ENCODE data around the gene CHST15. TPM values are rescaled to one million over a fixed set of nuclear protein-coding genes. Genes with fewer than 3 reads are reported as not detected.

The CHST15 gene
- total and polyA plus RNA-seq, 2 of the 13 experiments (the other 11 are each of a cell fraction or from before 2014, with no cell fraction given), result 1.4 to 94.7 TPM

GRCh38 chr10:124127965-124128810, 34.8 kb upstream of the CHST15 start:
- no peak overlapping the region for H2AFZ ChIP-seq (ENCODE audit: low read length)
- H3K4me1 ChIP-seq (ENCODE audit: insufficient read depth, low read length), result peaks cover 49% of the 10 kb centered on the region
- WGBS (ENCODE audit: low lambda C conversion rate), result 72% methylated on average over 2 of the region's 14 CpGs
- no peak overlapping the region for H3K4me2 ChIP-seq (ENCODE audit: low read depth, low read length)
- intact Hi-C loops (cut with micrococcal nuclease; ENCODE audit: unreplicated experiment), result no loop called here
- POLR2A ChIA-PET, result no interaction called here
- H3K79me2 ChIP-seq (ENCODE audit: insufficient read depth, low read length), result no peaks in the 10 kb centered on the region
- DNase-seq (ENCODE audit: low spot score), result no peak
- no peak for FAIRE-seq
- BruUV-seq (replicated peaks), result no TSS peak
- no peak for TF ChIP-seq NFYC (CRISPR knock-in tag; IDR thresholded peaks at IDR 0.05)
- TF ChIP-seq ZBTB33 (CRISPR knock-in tag; IDR thresholded peaks at IDR 0.05), result peak; percentile 39; the same call in 1 of the 2 replicates
- 0 out of 2 replicates have a peak, but pooled peaks have one; percentile 15 for TF ChIP-seq RARA (CRISPR knock-in tag; IDR thresholded peaks at IDR 0.05)
- TF ChIP-seq ZBTB37 (CRISPR knock-in tag; IDR thresholded peaks at IDR 0.05), result no peak
- no peak for TF ChIP-seq NFE2 (CRISPR knock-in tag; IDR thresholded peaks at IDR 0.05)
- no peak for TF ChIP-seq CEBPZ (IDR thresholded peaks at IDR 0.05; ENCODE audit: low read length)
- 0 out of 2 replicates have a peak, but pooled peaks have one; percentile 10 for TF ChIP-seq MXD3 (CRISPR knock-in tag; IDR thresholded peaks at IDR 0.05)
- no peak for TF ChIP-seq IRF1 (CRISPR knock-in tag; IDR thresholded peaks at IDR 0.05; ENCODE audit: low read depth)
- no peaks in the 10 kb centered on the region for H3K9me3 ChIP-seq (ENCODE audit: low read length)
- H3K27me3 ChIP-seq (ENCODE audit: control insufficient read depth in 1 of 2, insufficient read depth in 2 of 2, low read length in 2 of 2), result peaks cover 18 to 67% of the 10 kb centered on the region in 2 experiments; a peak in 4 of 5 replicates
- CTCF ChIA-PET (ENCODE audit: low intra/inter-chr PET ratio, low total read pairs), result no interaction called here
- in situ Hi-C loops (cut with HindIII; ENCODE audit: extremely low pct_ligation_motif_present, low pct_unique_long_range_greater_than_20kb), result no loop called here
- no peak overlapping the region for H3K27ac ChIP-seq (ENCODE audit: extremely low read length, insufficient read depth, low read length)
- no peaks in the 10 kb centered on the region for H3K36me3 ChIP-seq (replicated peaks in 1 of 2; ENCODE audit: control insufficient read depth in 1 of 2, insufficient read depth in 2 of 2, low read length in 2 of 2)
- no peak for ATAC-seq
- H4K20me1 ChIP-seq (ENCODE audit: insufficient read depth, low read length), result no peaks in the 10 kb centered on the region
- H3K4me3 ChIP-seq (replicated peaks in 1 of 3; ENCODE audit: insufficient read depth in 1 of 3, low read depth in 2 of 3, low read length in 3 of 3), result no peak overlapping the region
- H3K9ac ChIP-seq (ENCODE audit: insufficient read depth, low read depth, low read length), result no peak overlapping the region

All from HepG2 (cell line).